IMR-90 (cell line): ENCODE data around the gene MEGF6. TPM values are rescaled to one million over a fixed set of nuclear protein-coding genes. Genes with fewer than 3 reads are reported as not detected.

Experiments
- ATAC-seq: fragments of 200-7000 bp; cut with Tn5 transposase; 2 replicates; pipeline ENCODE4 v1.9.1; 2020; ENCODE audit warnings: low read depth, mild to moderate bottlenecking, moderate library complexity
- BruUV-seq: library from RNA; stranded (reverse); fragments of 400-500 nt; replicated peaks from 2 replicates; lab custom pipeline; 2021; lab: Mats Ljungman, UMichigan
- CTCF ChIA-PET: fragments of 300-600 bp; formaldehyde crosslinking; extraction: SDS; loops from one replicate; lab custom pipeline; 2021; ENCODE audit warnings: antibody characterized with exemption; lab: Yijun Ruan, JAX
- POLR2A ChIA-PET: fragments of 300-600 bp; sonication (Branson Sonifier 250); formaldehyde crosslinking; loops from one replicate; lab custom pipeline; 2022; ENCODE audit warnings: antibody characterized with exemption; ENCODE audit not compliant: unreplicated experiment; lab: Charles Lee
- DNase-seq: peaks from one replicate; pipeline ENCODE4 v3.0.0; 2013
- H2AFZ ChIP-seq: replicated peaks from 2 replicates; pipeline ENCODE3; 2013; ENCODE audit warnings: low read length, mild to moderate bottlenecking; ENCODE audit not compliant: poor library complexity
- H2AK5ac ChIP-seq: 2 replicates; pipeline ENCODE4 v1.6.1; 2013; ENCODE audit warnings: low read depth, low read length, inconsistent platforms
- H2AK9ac ChIP-seq: replicated peaks from 2 replicates; pipeline ENCODE3; 2013; ENCODE audit warnings: mild to moderate bottlenecking, low read depth, low read length, moderate library complexity; ENCODE audit not compliant: poor library complexity
- H2BK120ac ChIP-seq: 2 replicates; pipeline ENCODE4 v1.6.1; 2013; ENCODE audit warnings: low read depth, low read length, inconsistent platforms
- H2BK15ac ChIP-seq: 3 replicates; pipeline ENCODE4 v1.6.1; 2013; ENCODE audit warnings: low read depth, low read length, inconsistent platforms
- H2BK20ac ChIP-seq: 2 replicates; pipeline ENCODE4 v1.6.1; 2013; ENCODE audit warnings: low read depth, mild to moderate bottlenecking, inconsistent platforms, low read length, moderate library complexity
- H2BK5ac ChIP-seq: 2 replicates; pipeline ENCODE4 v1.6.1; 2013; ENCODE audit warnings: mild to moderate bottlenecking, low read depth, low read length, inconsistent platforms; ENCODE audit not compliant: poor library complexity, severe bottlenecking
- H3K14ac ChIP-seq: replicated peaks from 2 replicates; pipeline ENCODE4 v1.6.1; 2013; ENCODE audit warnings: low read depth, low read length, inconsistent platforms
- H3K18ac ChIP-seq: 2 replicates; pipeline ENCODE4 v1.6.1; 2013; ENCODE audit warnings: low read depth, low read length, control low read depth
- H3K23ac ChIP-seq: 2 replicates; pipeline ENCODE4 v1.6.1; 2013; ENCODE audit warnings: low read depth, low read length, inconsistent platforms
- H3K27ac ChIP-seq: 2 replicates; pipeline ENCODE4 v1.5.1; 2013; ENCODE audit warnings: mild to moderate bottlenecking, control low read depth, low read length; ENCODE audit not compliant: insufficient read depth
- H3K27me3 ChIP-seq: 2 replicates; pipeline ENCODE4 v1.6.1; 2013; ENCODE audit warnings: low read length; ENCODE audit not compliant: control insufficient read depth, insufficient read depth
- H3K36me3 ChIP-seq: 2 replicates; pipeline ENCODE4 v1.6.1; 2013; ENCODE audit warnings: low read length, mixed read lengths; ENCODE audit not compliant: control insufficient read depth, insufficient read depth
- H3K4ac ChIP-seq: 2 replicates; pipeline ENCODE4 v1.6.1; 2013; ENCODE audit warnings: low read depth, low read length, inconsistent platforms
- H3K4me1 ChIP-seq: 2 replicates; pipeline ENCODE4 v1.6.1; 2013; ENCODE audit warnings: low read length, mixed read lengths; ENCODE audit not compliant: control insufficient read depth, insufficient read depth
- H3K4me2 ChIP-seq: 2 replicates; pipeline ENCODE4 v1.6.1; 2013; ENCODE audit warnings: low read depth, mild to moderate bottlenecking, control low read depth, low read length, moderate library complexity
- H3K4me3 ChIP-seq: 2 replicates; pipeline ENCODE4 v1.5.1; 2013; ENCODE audit warnings: low read depth, mild to moderate bottlenecking, control low read depth, low read length, moderate library complexity; ENCODE audit not compliant: insufficient read depth
- H3K56ac ChIP-seq: 2 replicates; pipeline ENCODE4 v1.6.1; 2013; ENCODE audit warnings: low read length, inconsistent platforms; ENCODE audit not compliant: insufficient read depth; ENCODE audit errors: extremely low read depth
- H3K79me1 ChIP-seq, 2 experiments: 2 replicates each; pipeline ENCODE4 v1.6.1; 2013; ENCODE audit warnings: low read length in 2 of 2, inconsistent platforms in 1 of 2, low read depth in 1 of 2
- H3K9ac ChIP-seq: 2 replicates; pipeline ENCODE4 v1.6.1; 2013; ENCODE audit warnings: low read depth, low read length, control low read depth
- H3K9me1 ChIP-seq: 2 replicates; pipeline ENCODE4 v1.6.1; 2013; ENCODE audit warnings: low read length, inconsistent platforms; ENCODE audit not compliant: insufficient read depth
- H3K9me3 ChIP-seq: 2 replicates; pipeline ENCODE4 v1.6.1; 2013; ENCODE audit warnings: low read length; ENCODE audit not compliant: control insufficient read depth, insufficient read depth
- H4K20me1 ChIP-seq: 2 replicates; pipeline ENCODE4 v1.6.1; 2013; ENCODE audit warnings: low read length, inconsistent platforms; ENCODE audit not compliant: insufficient read depth
- H4K5ac ChIP-seq: 2 replicates; pipeline ENCODE4 v1.6.1; 2013; ENCODE audit warnings: mild to moderate bottlenecking, low read depth, low read length, control low read depth
- H4K8ac ChIP-seq, 2 experiments: 2 replicates each; pipeline ENCODE4 v1.6.1; 2013; ENCODE audit warnings: low read depth in 2 of 2, low read length in 2 of 2, control low read depth in 1 of 2, inconsistent platforms in 1 of 2
- H4K91ac ChIP-seq: 2 replicates; pipeline ENCODE4 v1.6.1; 2013; ENCODE audit warnings: low read depth, low read length, inconsistent platforms; ENCODE audit not compliant: insufficient read depth
- BHLHE40 ChIP-seq: fragments of 150-350 bp; IDR thresholded peaks from 2 replicates; pipeline ENCODE4 v1.6.1; 2016; ENCODE audit warnings: mild to moderate bottlenecking, low read depth, low read length
- CHD1 ChIP-seq: IDR thresholded peaks from 2 replicates; pipeline ENCODE4 v1.6.1; 2012; ENCODE audit warnings: low read depth, low read length, improper control_type of control experiment
- ELK1 ChIP-seq: fragments of 150-350 bp; IDR thresholded peaks from 2 replicates; pipeline ENCODE4 v1.6.1; 2016; ENCODE audit warnings: low read depth, mild to moderate bottlenecking, low read length, moderate library complexity, borderline replicate concordance
- MAFK ChIP-seq: IDR thresholded peaks from 2 replicates; pipeline ENCODE4 v1.6.1; 2012; ENCODE audit warnings: low read depth, low read length, improper control_type of control experiment
- MXI1 ChIP-seq: IDR thresholded peaks from 2 replicates; pipeline ENCODE4 v1.6.1; 2012; ENCODE audit warnings: low read depth, mild to moderate bottlenecking, low read length, moderate library complexity, borderline replicate concordance
- POLR2A ChIP-seq: IDR thresholded peaks from 2 replicates; pipeline ENCODE4 v1.6.1; 2012; ENCODE audit warnings: mild to moderate bottlenecking, low read depth, low read length
- WGBS, 2 experiments: methylation state at CpG; one replicate each; pipeline versions ENCODE4 v1.1.5 to v1.1.7; 2013; ENCODE audit warnings: missing lambda C conversion rate in 2 of 2; ENCODE audit not compliant: insufficient read length in 1 of 2; ENCODE audit errors: extremely low coverage in 2 of 2; 5-methylcytosine and 5-hydroxymethylcytosine counted together
- dilution Hi-C: fragments of 300-500 bp; cut with HindIII; formaldehyde crosslinking; loops from one replicate; pipeline ENCODE4 v1.14.3; 2018; ENCODE audit warnings: low sequenced_read_pairs; ENCODE audit not compliant: unreplicated experiment
- in situ Hi-C: fragments of 300-500 bp; cut with MboI; formaldehyde crosslinking; loops from 3 replicates; pipeline ENCODE4 v1.14.3; 2019; ENCODE audit warnings: low sequenced_read_pairs, inconsistent platforms, mixed read lengths
- intact Hi-C: fragments of 100-400 bp; cut with micrococcal nuclease; formaldehyde crosslinking; loops from 2 replicates; pipeline ENCODE4 v1.10.0; 2022
- polyA plus RNA-seq, 3 experiments: library from polyadenylated mRNA; depleted of rRNA; stranded (reverse); fragments of >200 nt; gene quantifications; 2 replicates each; pipeline ENCODE4 v1.2.3, GENCODE V29; 2012; ENCODE audit warnings: low replicate concordance in 1 of 3
- total RNA-seq: library from RNA; depleted of rRNA; stranded (reverse); fragments of >200 nt; gene quantifications from 2 replicates; pipeline ENCODE4 v1.2.3, GENCODE V29; 2012

The MEGF6 gene
- total and polyA plus RNA-seq, 2 of the 4 experiments (the other 2 are of a cell fraction), result 0.72 to 4.1 TPM

GRCh38 chr1:3562712-3563111 is 48.6 kb downstream of the MEGF6 start:
- no peak overlapping the region for H2AK9ac ChIP-seq
- WGBS, 2 experiments, result no CpG with 5 or more reads among the region's 8 CpGs
- H3K23ac ChIP-seq, result no peak overlapping the region
- no peak for ATAC-seq
- peaks cover 7% of the 10 kb centered on the region for H3K9me3 ChIP-seq
- no peak overlapping the region for H4K8ac ChIP-seq
- H2AK5ac ChIP-seq, result no peak overlapping the region
- no peak overlapping the region for H3K4me2 ChIP-seq
- BruUV-seq, result no TSS peak
- no peak overlapping the region for H4K5ac ChIP-seq
- no peaks in the 10 kb centered on the region for H3K9me1 ChIP-seq
- no peak overlapping the region for H3K4me3 ChIP-seq
- H3K27me3 ChIP-seq, result peaks cover 17% of the 10 kb centered on the region
- no peak overlapping the region for H3K56ac ChIP-seq
- no peak overlapping the region for H3K9ac ChIP-seq
- H2BK120ac ChIP-seq, result no peak overlapping the region
- H3K14ac ChIP-seq, result no peak overlapping the region
- H2BK15ac ChIP-seq, result no peak overlapping the region
- H3K27ac ChIP-seq, result no peak overlapping the region
- H2BK20ac ChIP-seq, result no peak overlapping the region
- dilution Hi-C loops (no loop called here), intact Hi-C loops (loop anchor here (5.0 to 10.0 kb wide), 2 partner anchors 75 to 162 kb away; no protein-coding TSS in a partner anchor), in situ Hi-C loops (no loop called here)
- no peak for DNase-seq
- no peak overlapping the region for H2AFZ ChIP-seq
- no peak overlapping the region for H2BK5ac ChIP-seq
- no peaks in the 10 kb centered on the region for H3K36me3 ChIP-seq
- H3K79me1 ChIP-seq, result no peaks in the 10 kb centered on the region
- CTCF ChIA-PET, result interaction anchor here (0.8 kb wide), 1 partner anchor 56 kb away, joined by 3 read pairs; no protein-coding TSS in a partner anchor
- no peaks in the 10 kb centered on the region for H4K20me1 ChIP-seq
- POLR2A ChIA-PET, result no interaction called here
- no peaks in the 10 kb centered on the region for H3K4me1 ChIP-seq
- no peak overlapping the region for H4K91ac ChIP-seq
- no peak overlapping the region for H3K4ac ChIP-seq
- no peak overlapping the region for H3K18ac ChIP-seq
- TF ChIP-seq CHD1 (no peak), ELK1 (no peak), MXI1 (no peak), BHLHE40 (no peak), POLR2A (no peak), MAFK (no peak)
